Adipocyte (in vitro differentiated cells): ENCODE results near the gene MRPS16.
"Not testable (repeated sequence)": the region's sequence is repeated elsewhere in the genome, so short reads cannot be mapped to it uniquely, and the experiment has no call there.

Experiments used
- DNase-seq: peaks from one replicate; pipeline ENCODE4 v3.0.0-alpha.2; 2015; ENCODE audit warnings: low read depth
- H3K27me3 ChIP-seq: replicated peaks from 2 replicates; pipeline ENCODE4 v1.7.0; 2013; ENCODE audit warnings: mild to moderate bottlenecking, low read length, moderate library complexity; ENCODE audit not compliant: control insufficient read depth, insufficient read depth
- H3K36me3 ChIP-seq: 2 replicates; pipeline ENCODE4 v1.7.0; 2013; ENCODE audit warnings: low read length, mild to moderate bottlenecking, moderate library complexity; ENCODE audit not compliant: control insufficient read depth, insufficient read depth, severe bottlenecking
- H3K4me1 ChIP-seq: 2 replicates; pipeline ENCODE4 v1.7.0; 2013; ENCODE audit warnings: mild to moderate bottlenecking, low read length, moderate library complexity; ENCODE audit not compliant: control insufficient read depth, insufficient read depth
- H3K4me3 ChIP-seq: 2 replicates; pipeline ENCODE4 v1.7.0; 2013; ENCODE audit warnings: mild to moderate bottlenecking, low read length, moderate library complexity
- H3K9ac ChIP-seq: 2 replicates; pipeline ENCODE4 v1.7.0; 2013; ENCODE audit warnings: mild to moderate bottlenecking, low read length, moderate library complexity
- H3K9me3 ChIP-seq: 2 replicates; pipeline ENCODE4 v1.7.0; 2013; ENCODE audit warnings: mild to moderate bottlenecking, low read length, moderate library complexity; ENCODE audit not compliant: control insufficient read depth

The MRPS16 gene

GRCh38 chr10:73261362-73261995 is 9.0 kb upstream of the MRPS16 start:
- no peak for DNase-seq
- Histone ChIP-seq H3K27me3 (no peaks in the 10 kb centered on the region), H3K9me3 (no peaks in the 10 kb centered on the region), H3K4me1 (peaks cover 19% of the 10 kb centered on the region), H3K9ac (no peak overlapping the region), H3K4me3 (no peak overlapping the region), H3K36me3 (no peaks in the 10 kb centered on the region)

GRCh38 chr10:73258612-73259011 is 6.2 kb upstream of the MRPS16 start:
- peaks cover 16% of the 10 kb centered on the region for H3K4me1 ChIP-seq
- not testable (repeated sequence) for H3K9ac ChIP-seq, H3K9me3 ChIP-seq, DNase-seq, H3K27me3 ChIP-seq, H3K36me3 ChIP-seq, H3K4me3 ChIP-seq

DNA sequence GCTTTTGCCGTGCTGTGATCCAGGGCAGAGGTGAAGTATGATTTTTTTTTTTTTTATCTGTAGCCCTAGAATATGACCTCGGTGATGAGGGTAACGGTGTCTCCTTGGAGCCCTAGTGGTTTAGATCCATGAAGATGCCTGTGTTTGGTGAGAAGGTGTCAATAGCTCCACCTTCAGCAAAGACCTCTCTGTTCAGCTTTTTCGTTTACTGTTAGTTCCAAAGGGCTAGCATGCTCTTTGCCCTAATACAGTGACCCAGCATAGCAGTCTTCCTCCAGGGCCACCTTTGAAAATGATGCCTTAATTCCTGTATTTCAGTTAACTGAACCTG is 746 bp upstream of the MRPS16 start:
- Histone ChIP-seq H3K9ac (peak overlapping the region; percentile 95), H3K27me3 (no peaks in the 10 kb centered on the region)
- DNase-seq: no peak

GRCh38 chr10:73251683-73252444 is 580 bp downstream of the MRPS16 start:
- peaks cover 29% of the 10 kb centered on the region for H3K4me1 ChIP-seq
- H3K9me3 ChIP-seq: no peaks in the 10 kb centered on the region
- peak; percentile 16 for DNase-seq
- H3K36me3 ChIP-seq: peaks cover 23% of the 10 kb centered on the region
- peak overlapping the region; percentile 95 for H3K4me3 ChIP-seq
- H3K9ac ChIP-seq: peak overlapping the region; percentile 95
- H3K27me3 ChIP-seq: no peaks in the 10 kb centered on the region

More for the DNA sequence above, 746 bp upstream of the MRPS16 start:
- Histone ChIP-seq H3K36me3 (peaks cover 23% of the 10 kb centered on the region), H3K4me3 (peak overlapping the region; percentile 95), H3K4me1 (peaks cover 25% of the 10 kb centered on the region), H3K9me3 (no peaks in the 10 kb centered on the region)

DNA sequence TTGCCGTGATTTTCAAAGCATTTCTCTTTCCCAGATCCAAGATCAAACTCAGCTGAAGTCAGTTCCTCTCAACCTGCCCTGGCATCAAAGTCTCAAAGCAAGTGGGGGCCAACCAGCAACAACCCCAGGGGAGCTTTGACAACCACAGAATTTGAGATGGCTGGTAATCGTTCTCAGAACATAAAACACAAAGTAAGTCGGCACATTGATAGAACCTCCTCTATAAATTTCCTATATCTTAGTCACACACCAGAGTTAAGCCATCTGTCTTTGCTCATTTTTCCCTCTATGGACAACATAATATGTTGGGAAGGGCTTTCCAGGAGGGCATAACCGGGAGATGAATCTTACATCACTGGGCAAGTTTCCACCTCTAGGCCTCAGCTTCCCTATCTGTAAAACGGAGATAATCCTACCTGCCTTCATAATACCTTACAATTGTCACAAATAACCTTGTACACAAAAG is 4.2 kb downstream of the MRPS16 start:
- Histone ChIP-seq H3K4me3 (no peak overlapping the region), H3K36me3 (peaks cover 31% of the 10 kb centered on the region), H3K27me3 (no peaks in the 10 kb centered on the region), H3K4me1 (peaks cover 40% of the 10 kb centered on the region), H3K9me3 (no peaks in the 10 kb centered on the region), H3K9ac (no peak overlapping the region)
- DNase-seq: no peak

- no peak for DNase-seq
- H3K36me3 ChIP-seq: peaks cover 37% of the 10 kb centered on the region
- H3K9ac ChIP-seq: peak overlapping the region; percentile 88
Measured at GRCh38 chr10:73247509-73248258, 4.8 kb downstream of the MRPS16 start.

GRCh38 chr10:73246646-73247508 is 5.6 kb downstream of the MRPS16 start, which contains the start of gene DNAJC9:
TSS of gene DNAJC9 (minus strand) at chr10:73247255. CDS start at chr10:73247189, 66 bp downstream.
- H3K27me3 ChIP-seq: no peaks in the 10 kb centered on the region
- H3K9ac ChIP-seq: peak within 1 kb of the TSS; percentile 88
- peaks cover 45% of the 10 kb centered on the region for H3K36me3 ChIP-seq
- peak within 1 kb of the TSS; percentile 88 for H3K4me3 ChIP-seq
- no peaks in the 10 kb centered on the region for H3K9me3 ChIP-seq
- peaks cover 37% of the 10 kb centered on the region for H3K4me1 ChIP-seq
- DNase-seq: peak; percentile 97

More at GRCh38 chr10:73247509-73248258, 4.8 kb downstream of the MRPS16 start:
- Histone ChIP-seq H3K4me3 (peak overlapping the region; percentile 88), H3K27me3 (no peaks in the 10 kb centered on the region), H3K4me1 (peaks cover 37% of the 10 kb centered on the region), H3K9me3 (no peaks in the 10 kb centered on the region)

DNA sequence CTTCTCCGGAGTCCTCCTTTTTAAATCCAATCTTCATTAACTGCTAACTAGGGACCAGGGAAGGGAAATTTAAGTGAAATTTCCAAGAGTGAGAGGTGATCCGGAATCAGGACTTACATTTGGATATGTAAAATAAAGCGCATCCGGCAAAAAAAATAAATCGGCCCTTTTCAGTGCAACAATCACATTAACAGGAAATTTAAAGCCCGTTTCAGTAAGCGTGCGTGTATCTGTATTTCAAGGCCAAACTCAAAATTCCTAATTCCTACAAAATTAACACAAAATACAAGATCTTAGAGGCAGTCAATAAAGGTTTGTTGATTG is 6.2 kb downstream of the MRPS16 start:
- peaks cover 51% of the 10 kb centered on the region for H3K36me3 ChIP-seq
- DNase-seq: peak; percentile 38

DNA sequence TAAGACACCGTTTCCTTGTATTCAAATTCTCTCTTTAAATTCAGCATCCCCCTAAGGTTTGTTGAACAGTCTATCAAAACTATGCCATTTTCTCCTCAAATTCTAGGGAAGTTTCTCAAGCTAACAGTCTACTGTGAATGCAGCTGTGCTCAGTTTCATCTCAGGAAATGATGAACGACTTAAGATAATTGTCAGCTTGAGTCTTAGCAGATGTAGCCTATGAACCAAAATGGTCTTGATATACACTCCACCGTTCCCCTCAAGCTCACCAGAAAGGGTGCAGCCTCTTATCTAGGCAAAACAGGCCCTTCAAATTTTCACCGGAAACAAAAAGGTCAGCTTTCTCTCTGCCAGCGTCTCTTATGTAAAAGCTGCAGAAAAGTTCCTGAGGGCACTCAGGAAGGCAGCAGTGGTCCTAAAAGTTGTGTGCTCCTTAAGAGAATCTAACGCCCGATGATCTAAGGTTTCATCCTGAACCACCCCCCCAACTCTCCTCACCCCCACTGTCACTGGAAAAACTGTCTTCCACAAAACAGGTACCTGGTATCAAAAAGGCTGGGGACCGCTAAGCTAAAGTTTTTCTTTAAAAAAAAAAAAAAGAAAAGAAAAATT is 7.5 kb downstream of the MRPS16 start:
- Histone ChIP-seq H3K9me3 (no peaks in the 10 kb centered on the region), H3K27me3 (no peaks in the 10 kb centered on the region), H3K9ac (peak overlapping the region; percentile 88), H3K4me3 (peak overlapping the region; percentile 88), H3K4me1 (peaks cover 23% of the 10 kb centered on the region), H3K36me3 (peaks cover 55% of the 10 kb centered on the region)
- no peak for DNase-seq

More for the DNA sequence above, 6.2 kb downstream of the MRPS16 start:
- H3K4me3 ChIP-seq: peak overlapping the region; percentile 88
- peak overlapping the region; percentile 88 for H3K9ac ChIP-seq
- no peaks in the 10 kb centered on the region for H3K27me3 ChIP-seq
- no peaks in the 10 kb centered on the region for H3K9me3 ChIP-seq
- H3K4me1 ChIP-seq: peaks cover 33% of the 10 kb centered on the region

GRCh38 chr10:73239908-73240307 is 12.5 kb downstream of the MRPS16 start:
- H3K9me3 ChIP-seq: no peaks in the 10 kb centered on the region
- H3K4me3 ChIP-seq: no peak overlapping the region
- H3K4me1 ChIP-seq: peaks cover 7% of the 10 kb centered on the region
- no peak for DNase-seq
- no peak overlapping the region for H3K9ac ChIP-seq
- no peaks in the 10 kb centered on the region for H3K27me3 ChIP-seq
- peaks cover 62% of the 10 kb centered on the region for H3K36me3 ChIP-seq
